ENCODE results near the gene NPY1R.

NPY1R gene

DNA sequence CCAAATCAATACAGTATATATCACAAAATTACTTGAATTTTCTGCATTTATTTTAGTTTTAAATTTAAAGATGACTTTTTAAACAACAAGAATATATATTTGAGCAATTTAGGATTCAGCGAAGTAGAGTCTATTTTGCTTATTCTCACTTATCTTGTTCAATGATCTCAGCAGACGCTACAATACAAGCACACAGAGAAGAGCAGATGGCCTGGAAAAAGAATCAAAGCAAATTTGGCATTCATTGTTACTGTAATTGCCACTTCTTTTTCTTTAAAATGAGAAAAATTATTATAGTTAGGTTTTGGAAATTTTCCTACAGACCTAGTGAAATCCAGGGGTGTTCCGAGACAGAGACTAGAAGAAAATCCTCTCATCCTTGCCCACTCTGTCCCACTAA lies 57.5 kb downstream of the NPY1R start:
- DNase-seq: no peak
